ENCODE data around the gene MAGI2. TPM values are rescaled to one million over a fixed set of nuclear protein-coding genes. Genes with fewer than 3 reads are reported as not detected.

MAGI2 gene
- total and polyA plus RNA-seq, 2 experiments from 2014 or later: 16.8 to 24.7 TPM

GRCh38 chr7:78472519-78472918 lies 980.9 kb downstream of the MAGI2 start:
- peaks cover 33% of the 10 kb centered on the region for H3K4me1 ChIP-seq (ENCODE audit: low read depth)
- TF ChIP-seq CTCF (IDR thresholded peaks at IDR 0.05; ENCODE audit: low read depth, low read length): no peak

DNA sequence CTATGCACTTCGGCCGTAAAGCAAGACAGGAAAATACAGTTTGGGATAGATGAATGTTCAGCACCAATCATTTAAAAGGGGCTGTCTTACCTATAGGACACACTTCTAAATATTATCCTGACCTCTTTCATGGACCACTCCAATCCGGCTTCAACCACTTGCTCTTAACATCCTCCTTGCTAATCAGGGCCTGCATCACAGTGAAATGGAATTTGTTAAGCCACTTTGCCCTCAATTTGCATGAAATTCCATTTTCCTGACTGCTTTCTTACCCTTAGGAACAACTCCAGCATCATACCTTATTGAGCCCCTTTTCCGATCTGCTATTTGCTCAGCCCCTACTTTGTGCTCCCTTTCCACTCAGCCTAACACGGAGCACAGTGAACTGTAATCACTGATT lies 987.6 kb downstream of the MAGI2 start:
- Histone ChIP-seq H3K4me3 (no peak overlapping the region), H3K4me1 (ENCODE audit: low read depth) (peaks cover 7% of the 10 kb centered on the region), H3K9me3 (ENCODE audit: low read depth) (no peaks in the 10 kb centered on the region), H3K27ac (no peak overlapping the region), H3K27me3 (no peaks in the 10 kb centered on the region), H3K36me3 (no peaks in the 10 kb centered on the region)
- DNase-seq (ENCODE audit: low read depth in 1 of 2, low spot score in 1 of 2): no peak
- no peak for TF ChIP-seq CTCF (IDR thresholded peaks at IDR 0.05; ENCODE audit: low read depth, low read length)

More at GRCh38 chr7:78472519-78472918, 980.9 kb downstream of the MAGI2 start:
- no peak overlapping the region for H3K27ac ChIP-seq
- H3K9me3 ChIP-seq (ENCODE audit: low read depth): no peaks in the 10 kb centered on the region
- no peaks in the 10 kb centered on the region for H3K27me3 ChIP-seq
- no peak overlapping the region for H3K4me3 ChIP-seq
- no peaks in the 10 kb centered on the region for H3K36me3 ChIP-seq
- peak in 1 of 2 donors; percentile 14 for DNase-seq (ENCODE audit: low read depth in 1 of 2, low spot score in 1 of 2)

- no peak overlapping the region for H3K27ac ChIP-seq
Observed at GRCh38 chr7:78463039-78463438, 990.4 kb downstream of the MAGI2 start.

DNA sequence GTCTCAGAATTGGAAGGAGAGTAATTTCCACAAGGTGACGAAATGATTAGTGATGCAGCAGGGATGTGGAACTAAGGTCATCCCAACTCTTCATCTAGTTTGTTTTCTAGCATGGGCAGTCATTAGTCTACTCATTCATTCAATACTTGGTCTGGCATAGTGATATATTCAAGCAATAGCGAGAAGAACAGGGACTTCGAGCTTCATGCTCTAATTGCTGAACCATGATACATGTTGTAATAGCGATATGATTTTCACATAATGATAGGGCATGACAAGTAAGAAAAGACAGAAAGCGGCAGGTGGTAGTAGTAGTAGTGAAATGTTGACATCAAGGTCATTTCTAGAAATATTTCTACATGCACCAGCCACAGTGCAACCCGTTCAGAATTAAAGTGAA lies 1002.8 kb downstream of the MAGI2 start:
- Histone ChIP-seq H3K4me1 (ENCODE audit: low read depth) (peaks cover 34% of the 10 kb centered on the region), H3K36me3 (no peaks in the 10 kb centered on the region), H3K9me3 (ENCODE audit: low read depth) (no peaks in the 10 kb centered on the region), H3K27me3 (no peaks in the 10 kb centered on the region), H3K27ac (no peak overlapping the region), H3K4me3 (no peak overlapping the region)
- no peak for DNase-seq (ENCODE audit: low read depth in 1 of 2, low spot score in 1 of 2)
- no peak for TF ChIP-seq CTCF (IDR thresholded peaks at IDR 0.05; ENCODE audit: low read depth, low read length)

More at GRCh38 chr7:78463039-78463438, 990.4 kb downstream of the MAGI2 start:
- Histone ChIP-seq H3K9me3 (ENCODE audit: low read depth) (no peaks in the 10 kb centered on the region), H3K4me1 (ENCODE audit: low read depth) (no peaks in the 10 kb centered on the region), H3K4me3 (no peak overlapping the region), H3K36me3 (no peaks in the 10 kb centered on the region), H3K27me3 (no peaks in the 10 kb centered on the region)
- DNase-seq (ENCODE audit: low read depth in 1 of 2, low spot score in 1 of 2): no peak
- no peak for TF ChIP-seq CTCF (IDR thresholded peaks at IDR 0.05; ENCODE audit: low read depth, low read length)

- H3K9me3 ChIP-seq (ENCODE audit: low read depth): no peaks in the 10 kb centered on the region
- DNase-seq (ENCODE audit: low read depth in 1 of 2, low spot score in 1 of 2): peak in 1 of 2 donors; percentile 72
- no peaks in the 10 kb centered on the region for H3K27me3 ChIP-seq
- peaks cover 38% of the 10 kb centered on the region for H3K4me1 ChIP-seq (ENCODE audit: low read depth)
- H3K27ac ChIP-seq: peak overlapping the region; percentile 53
- no peak overlapping the region for H3K4me3 ChIP-seq
- no peak for TF ChIP-seq CTCF (IDR thresholded peaks at IDR 0.05; ENCODE audit: low read depth, low read length)
- H3K36me3 ChIP-seq: no peaks in the 10 kb centered on the region
Observed at GRCh38 chr7:78448911-78449310, 1004.6 kb downstream of the MAGI2 start.

GRCh38 chr7:78444267-78444666 lies 1009.2 kb downstream of the MAGI2 start:
- DNase-seq (ENCODE audit: low read depth in 1 of 2, low spot score in 1 of 2): no peak

More at GRCh38 chr7:78444267-78444666, 1009.2 kb downstream of the MAGI2 start:
- peaks cover 29% of the 10 kb centered on the region for H3K4me1 ChIP-seq (ENCODE audit: low read depth)
- no peaks in the 10 kb centered on the region for H3K36me3 ChIP-seq
- no peak for TF ChIP-seq CTCF (IDR thresholded peaks at IDR 0.05; ENCODE audit: low read depth, low read length)
- no peaks in the 10 kb centered on the region for H3K9me3 ChIP-seq (ENCODE audit: low read depth)
- H3K27me3 ChIP-seq: no peaks in the 10 kb centered on the region
- H3K27ac ChIP-seq: no peak overlapping the region
- no peak overlapping the region for H3K4me3 ChIP-seq

All from cardiac muscle cell (in vitro differentiated cells and primary cell).